ENCODE results near the gene DFFB. TPM values are rescaled to one million over a fixed set of nuclear protein-coding genes. Genes with fewer than 3 reads are reported as not detected.

DFFB gene
- total RNA-seq, 1 donor from 2014 or later, result 2.1 TPM

- no peaks in the 10 kb centered on the region for H3K9me3 ChIP-seq (ENCODE audit: control insufficient read depth in 3 of 3, low read length in 3 of 3)
- no peaks in the 10 kb centered on the region for H3K4me1 ChIP-seq (ENCODE audit: control insufficient read depth in 3 of 3, insufficient read depth in 3 of 3, low read length in 3 of 3)
- H3K27ac ChIP-seq (ENCODE audit: low read depth, low read length), result no peak overlapping the region
- H3K36me3 ChIP-seq (ENCODE audit: control insufficient read depth in 3 of 3, insufficient read depth in 3 of 3, low read length in 3 of 3), result peaks cover 74 to 89% (median 80%) of the 10 kb centered on the region in 3 donors
- H3K9ac ChIP-seq (ENCODE audit: low read depth in 1 of 3, low read length in 3 of 3), result no peak overlapping the region
- H3K4me3 ChIP-seq (ENCODE audit: low read length in 3 of 3), result no peak overlapping the region
- no peaks in the 10 kb centered on the region for H3K27me3 ChIP-seq (ENCODE audit: control insufficient read depth in 3 of 3, insufficient read depth in 3 of 3, low read length in 3 of 3)
Measured at GRCh38 chr1:3827813-3828307, 29.4 kb upstream of the DFFB start.

DNA sequence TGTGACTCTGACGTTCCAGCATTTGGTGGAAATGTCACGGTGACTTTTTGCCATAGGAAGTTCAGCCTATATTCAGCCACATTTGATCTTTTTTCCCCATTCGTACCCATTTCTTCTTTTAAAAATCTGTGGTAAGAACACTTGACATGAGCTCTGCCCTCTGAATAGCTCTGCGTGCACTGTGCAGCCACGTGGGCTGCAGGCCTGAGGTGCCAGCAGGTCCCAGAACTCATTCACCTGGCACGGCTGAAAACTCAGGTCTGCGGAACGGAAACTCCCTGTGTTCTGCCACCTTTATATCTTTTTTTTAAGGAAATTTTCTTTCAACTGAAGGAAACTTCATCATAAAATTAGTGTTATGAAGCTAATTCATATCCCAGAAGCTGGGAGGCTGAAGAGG, 28.9 kb upstream of the DFFB start:
- no peaks in the 10 kb centered on the region for H3K27me3 ChIP-seq (ENCODE audit: control insufficient read depth in 3 of 3, insufficient read depth in 3 of 3, low read length in 3 of 3)
- H3K9ac ChIP-seq (ENCODE audit: low read depth in 1 of 3, low read length in 3 of 3), result no peak overlapping the region
- no peaks in the 10 kb centered on the region for H3K4me1 ChIP-seq (ENCODE audit: control insufficient read depth in 3 of 3, insufficient read depth in 3 of 3, low read length in 3 of 3)
- no peak overlapping the region for H3K27ac ChIP-seq (ENCODE audit: low read depth, low read length)
- H3K36me3 ChIP-seq (ENCODE audit: control insufficient read depth in 3 of 3, insufficient read depth in 3 of 3, low read length in 3 of 3), result peaks cover 73 to 87% (median 79%) of the 10 kb centered on the region in 3 donors
- H3K4me3 ChIP-seq (ENCODE audit: low read length in 3 of 3), result no peak overlapping the region
- H3K9me3 ChIP-seq (ENCODE audit: control insufficient read depth in 3 of 3, low read length in 3 of 3), result no peaks in the 10 kb centered on the region

DNA sequence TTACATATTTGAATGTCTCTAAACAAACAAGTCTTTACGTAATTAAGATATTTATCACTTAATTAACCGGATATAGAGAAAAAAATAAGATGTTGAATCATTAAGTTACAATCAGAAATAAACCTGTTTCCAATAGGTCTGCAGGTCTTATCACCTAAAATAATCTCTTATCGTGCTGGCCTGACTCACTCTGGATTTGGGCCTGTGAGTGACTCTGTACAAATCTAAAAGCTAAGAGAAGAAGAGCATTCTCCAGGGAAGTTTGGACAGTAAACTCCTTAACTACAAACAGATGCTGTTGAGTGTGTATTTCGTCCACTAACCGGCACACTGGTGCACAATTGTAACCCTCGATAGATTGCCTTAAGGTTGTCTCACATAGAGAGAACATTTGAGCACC, 25.6 kb upstream of the DFFB start:
- no peak overlapping the region for H3K27ac ChIP-seq (ENCODE audit: low read depth, low read length)
- H3K36me3 ChIP-seq (ENCODE audit: control insufficient read depth in 3 of 3, insufficient read depth in 3 of 3, low read length in 3 of 3), result peaks cover 60 to 74% (median 73%) of the 10 kb centered on the region in 3 donors
- no peaks in the 10 kb centered on the region for H3K27me3 ChIP-seq (ENCODE audit: control insufficient read depth in 3 of 3, insufficient read depth in 3 of 3, low read length in 3 of 3)
- H3K4me3 ChIP-seq (ENCODE audit: low read length in 3 of 3), result no peak overlapping the region
- no peaks in the 10 kb centered on the region for H3K4me1 ChIP-seq (ENCODE audit: control insufficient read depth in 3 of 3, insufficient read depth in 3 of 3, low read length in 3 of 3)
- H3K9ac ChIP-seq (ENCODE audit: low read depth in 1 of 3, low read length in 3 of 3), result no peak overlapping the region
- H3K9me3 ChIP-seq (ENCODE audit: control insufficient read depth in 3 of 3, low read length in 3 of 3), result no peaks in the 10 kb centered on the region

- no peak overlapping the region for H3K9ac ChIP-seq (ENCODE audit: low read depth in 1 of 3, low read length in 3 of 3)
- H3K36me3 ChIP-seq (ENCODE audit: control insufficient read depth in 3 of 3, insufficient read depth in 3 of 3, low read length in 3 of 3), result peaks cover 60 to 75% (median 73%) of the 10 kb centered on the region in 3 donors
- no peak overlapping the region for H3K4me3 ChIP-seq (ENCODE audit: low read length in 3 of 3)
- H3K4me1 ChIP-seq (ENCODE audit: control insufficient read depth in 3 of 3, insufficient read depth in 3 of 3, low read length in 3 of 3), result no peaks in the 10 kb centered on the region
- H3K9me3 ChIP-seq (ENCODE audit: control insufficient read depth in 3 of 3, low read length in 3 of 3), result peaks cover 0 to 7% (median 3%) of the 10 kb centered on the region in 3 donors
- H3K27me3 ChIP-seq (ENCODE audit: control insufficient read depth in 3 of 3, insufficient read depth in 3 of 3, low read length in 3 of 3), result no peaks in the 10 kb centered on the region
- H3K27ac ChIP-seq (ENCODE audit: low read depth, low read length), result no peak overlapping the region
Measured at GRCh38 chr1:3834701-3835100, 22.6 kb upstream of the DFFB start.

DNA sequence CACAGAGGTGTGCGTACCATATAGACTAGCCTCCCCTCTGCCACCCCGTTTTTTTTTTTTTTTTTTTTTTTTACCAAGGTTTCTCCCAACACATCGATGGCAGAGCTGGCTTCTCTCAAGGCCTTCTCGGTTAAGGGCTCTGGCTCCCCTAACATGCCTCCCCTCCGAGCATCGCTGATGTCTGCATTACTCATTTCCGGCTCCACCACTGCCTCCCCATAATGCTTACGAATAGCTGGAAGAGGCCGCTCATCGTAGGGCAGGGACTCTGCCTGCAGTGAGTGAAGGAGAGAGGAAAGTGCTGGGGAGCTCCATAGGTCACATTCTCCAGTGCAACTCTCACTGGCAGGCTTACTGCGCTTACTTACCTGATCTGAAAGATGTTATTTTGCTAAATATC, 20.9 kb upstream of the DFFB start:
- Histone ChIP-seq H3K27me3 (ENCODE audit: control insufficient read depth in 3 of 3, insufficient read depth in 3 of 3, low read length in 3 of 3) (no peaks in the 10 kb centered on the region), H3K4me3 (ENCODE audit: low read length in 3 of 3) (no peak overlapping the region), H3K4me1 (ENCODE audit: control insufficient read depth in 3 of 3, insufficient read depth in 3 of 3, low read length in 3 of 3) (no peaks in the 10 kb centered on the region), H3K9ac (ENCODE audit: low read depth in 1 of 3, low read length in 3 of 3) (no peak overlapping the region), H3K36me3 (ENCODE audit: control insufficient read depth in 3 of 3, insufficient read depth in 3 of 3, low read length in 3 of 3) (peaks cover 59 to 74% (median 66%) of the 10 kb centered on the region in 3 donors), H3K9me3 (ENCODE audit: control insufficient read depth in 3 of 3, low read length in 3 of 3) (peaks cover 0 to 7% (median 3%) of the 10 kb centered on the region in 3 donors), H3K27ac (ENCODE audit: low read depth, low read length) (no peak overlapping the region)

DNA sequence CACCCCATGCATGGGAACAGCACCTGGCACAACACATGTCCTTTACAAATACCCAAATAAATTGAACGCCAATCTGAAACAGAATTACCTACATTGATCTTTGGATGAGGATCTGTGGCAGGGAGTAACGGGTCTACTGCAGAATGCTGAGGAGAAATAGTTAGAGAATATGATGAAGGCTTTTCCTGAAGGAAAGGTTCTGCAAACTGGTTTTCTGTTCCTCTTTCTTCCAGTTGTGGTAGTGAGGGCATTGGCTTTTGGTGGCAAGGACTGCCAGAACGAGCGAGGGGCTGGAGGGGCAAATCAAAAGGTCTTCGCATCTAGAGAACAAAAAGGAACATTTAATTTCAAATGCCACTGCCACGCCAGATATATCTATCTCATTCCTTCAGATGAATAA, 20.1 kb upstream of the DFFB start:
- no peak overlapping the region for H3K9ac ChIP-seq (ENCODE audit: low read depth in 1 of 3, low read length in 3 of 3)
- no peak overlapping the region for H3K27ac ChIP-seq (ENCODE audit: low read depth, low read length)
- peaks cover 0 to 7% (median 3%) of the 10 kb centered on the region in 3 donors for H3K9me3 ChIP-seq (ENCODE audit: control insufficient read depth in 3 of 3, low read length in 3 of 3)
- peaks cover 59 to 73% (median 65%) of the 10 kb centered on the region in 3 donors for H3K36me3 ChIP-seq (ENCODE audit: control insufficient read depth in 3 of 3, insufficient read depth in 3 of 3, low read length in 3 of 3)
- H3K27me3 ChIP-seq (ENCODE audit: control insufficient read depth in 3 of 3, insufficient read depth in 3 of 3, low read length in 3 of 3), result no peaks in the 10 kb centered on the region
- H3K4me1 ChIP-seq (ENCODE audit: control insufficient read depth in 3 of 3, insufficient read depth in 3 of 3, low read length in 3 of 3), result no peaks in the 10 kb centered on the region
- no peak overlapping the region for H3K4me3 ChIP-seq (ENCODE audit: low read length in 3 of 3)

DNA sequence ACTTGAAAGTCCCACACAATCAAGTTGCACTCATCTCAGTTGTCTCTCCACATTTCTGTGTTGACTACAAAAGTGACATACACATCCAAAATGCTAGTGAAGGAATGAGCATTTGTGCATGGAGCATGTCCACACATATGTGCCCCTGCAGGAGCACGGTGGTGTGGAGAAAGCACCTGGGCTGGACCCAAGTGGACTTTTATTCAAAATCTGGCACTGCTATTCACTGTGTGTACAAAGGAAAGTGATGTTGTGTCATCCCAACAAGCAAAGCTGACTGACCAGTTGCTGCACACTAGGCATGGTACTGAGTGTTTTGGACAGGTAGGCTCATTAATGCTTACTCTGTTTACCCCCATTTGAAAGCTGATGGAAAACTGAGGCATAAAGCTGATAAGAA, 19.6 kb upstream of the DFFB start:
- Histone ChIP-seq H3K36me3 (ENCODE audit: control insufficient read depth in 3 of 3, insufficient read depth in 3 of 3, low read length in 3 of 3) (peaks cover 56 to 73% (median 64%) of the 10 kb centered on the region in 3 donors), H3K4me1 (ENCODE audit: control insufficient read depth in 3 of 3, insufficient read depth in 3 of 3, low read length in 3 of 3) (no peaks in the 10 kb centered on the region), H3K9me3 (ENCODE audit: control insufficient read depth in 3 of 3, low read length in 3 of 3) (peaks cover 0 to 7% (median 3%) of the 10 kb centered on the region in 3 donors), H3K27me3 (ENCODE audit: control insufficient read depth in 3 of 3, insufficient read depth in 3 of 3, low read length in 3 of 3) (no peaks in the 10 kb centered on the region), H3K27ac (ENCODE audit: low read depth, low read length) (no peak overlapping the region), H3K4me3 (ENCODE audit: low read length in 3 of 3) (no peak overlapping the region), H3K9ac (ENCODE audit: low read depth in 1 of 3, low read length in 3 of 3) (no peak overlapping the region)

GRCh38 chr1:3838788-3839187, 18.5 kb upstream of the DFFB start:
- Histone ChIP-seq H3K27ac (ENCODE audit: low read depth, low read length) (no peak overlapping the region), H3K27me3 (ENCODE audit: control insufficient read depth in 3 of 3, insufficient read depth in 3 of 3, low read length in 3 of 3) (no peaks in the 10 kb centered on the region), H3K9ac (ENCODE audit: low read depth in 1 of 3, low read length in 3 of 3) (no peak overlapping the region), H3K4me3 (ENCODE audit: low read length in 3 of 3) (no peak overlapping the region), H3K36me3 (ENCODE audit: control insufficient read depth in 3 of 3, insufficient read depth in 3 of 3, low read length in 3 of 3) (peaks cover 53 to 70% (median 59%) of the 10 kb centered on the region in 3 donors), H3K4me1 (ENCODE audit: control insufficient read depth in 3 of 3, insufficient read depth in 3 of 3, low read length in 3 of 3) (no peaks in the 10 kb centered on the region), H3K9me3 (ENCODE audit: control insufficient read depth in 3 of 3, low read length in 3 of 3) (peaks cover 0 to 7% (median 3%) of the 10 kb centered on the region in 3 donors)

DNA sequence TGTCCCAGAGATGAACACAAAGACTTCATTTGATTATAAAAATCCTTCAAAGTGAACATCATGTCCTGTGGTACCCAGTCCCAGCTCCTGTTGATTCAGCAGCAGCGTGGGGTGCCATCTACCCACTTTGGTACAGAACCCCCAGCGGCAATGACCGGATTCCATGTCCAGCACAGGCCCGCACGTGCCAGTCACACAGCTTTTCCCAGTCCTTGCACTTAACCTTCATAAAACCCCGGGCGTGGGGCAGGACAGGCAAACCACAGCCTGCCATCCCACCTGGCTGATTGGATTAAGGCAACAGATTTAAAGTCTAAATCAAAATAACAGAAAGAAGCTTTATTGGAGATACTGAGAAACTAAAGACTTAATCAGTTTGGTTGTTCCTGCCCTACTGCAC, 15.8 kb upstream of the DFFB start:
- Histone ChIP-seq H3K4me1 (ENCODE audit: control insufficient read depth in 3 of 3, insufficient read depth in 3 of 3, low read length in 3 of 3) (no peaks in the 10 kb centered on the region), H3K4me3 (ENCODE audit: low read length in 3 of 3) (no peak overlapping the region), H3K27me3 (ENCODE audit: control insufficient read depth in 3 of 3, insufficient read depth in 3 of 3, low read length in 3 of 3) (no peaks in the 10 kb centered on the region), H3K27ac (ENCODE audit: low read depth, low read length) (no peak overlapping the region), H3K9me3 (ENCODE audit: control insufficient read depth in 3 of 3, low read length in 3 of 3) (peaks cover 0 to 7% (median 3%) of the 10 kb centered on the region in 3 donors), H3K9ac (ENCODE audit: low read depth in 1 of 3, low read length in 3 of 3) (no peak overlapping the region), H3K36me3 (ENCODE audit: control insufficient read depth in 3 of 3, insufficient read depth in 3 of 3, low read length in 3 of 3) (peaks cover 51 to 65% (median 63%) of the 10 kb centered on the region in 3 donors)

- no peaks in the 10 kb centered on the region for H3K9me3 ChIP-seq (ENCODE audit: control insufficient read depth in 3 of 3, low read length in 3 of 3)
- no peaks in the 10 kb centered on the region for H3K4me1 ChIP-seq (ENCODE audit: control insufficient read depth in 3 of 3, insufficient read depth in 3 of 3, low read length in 3 of 3)
- H3K4me3 ChIP-seq (ENCODE audit: low read length in 3 of 3), result no peak overlapping the region
- H3K27ac ChIP-seq (ENCODE audit: low read depth, low read length), result no peak overlapping the region
- no peak overlapping the region for H3K9ac ChIP-seq (ENCODE audit: low read depth in 1 of 3, low read length in 3 of 3)
- peaks cover 49 to 64% (median 54%) of the 10 kb centered on the region in 3 donors for H3K36me3 ChIP-seq (ENCODE audit: control insufficient read depth in 3 of 3, insufficient read depth in 3 of 3, low read length in 3 of 3)
- H3K27me3 ChIP-seq (ENCODE audit: control insufficient read depth in 3 of 3, insufficient read depth in 3 of 3, low read length in 3 of 3), result no peaks in the 10 kb centered on the region
Measured at GRCh38 chr1:3842912-3843311, 14.4 kb upstream of the DFFB start.
